Measurements from ENCODE around the gene WDR93.

- TF ChIP-seq POLR2A (IDR thresholded peaks at IDR 0.05) (no peak), CTCF (IDR thresholded peaks at IDR 0.05) (no peak), POLR2AphosphoS5 (IDR thresholded peaks at IDR 0.05) (no peak)
Observed at GRCh38 chr15:89675606-89676005, 15.0 kb upstream of the WDR93 start.
